NCI-H2196 treated with DMSO at 0.1 percent for 48 hours (cell line): ENCODE results near the gene CFAP57.

Experiments used
- DNase-seq: peaks from one replicate; lab custom pipeline; 2025; ENCODE audit not compliant: unreplicated experiment; lab: John Stamatoyannopoulos, UW

The CFAP57 gene

DNA sequence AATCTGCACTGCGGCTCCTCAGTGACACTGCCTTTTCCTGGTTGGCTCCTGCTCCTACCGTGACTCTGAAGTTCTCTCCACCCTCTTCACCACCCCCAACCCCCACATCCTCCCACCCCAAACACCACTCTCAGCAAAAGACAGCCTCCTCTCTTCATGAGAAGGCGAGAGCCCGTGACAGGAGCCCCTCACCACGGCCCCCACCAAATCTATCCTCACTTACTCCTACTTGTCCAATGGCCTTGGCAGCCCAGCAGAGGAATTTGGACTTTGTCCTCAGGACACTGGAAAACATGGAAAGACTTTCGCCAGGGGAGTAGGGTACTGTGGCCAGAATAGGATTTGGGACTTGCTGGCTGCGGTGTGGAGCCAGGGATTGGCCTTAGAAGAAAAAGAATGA lies 104.5 kb downstream of the CFAP57 start:
- DNase-seq, result no peak

DNA sequence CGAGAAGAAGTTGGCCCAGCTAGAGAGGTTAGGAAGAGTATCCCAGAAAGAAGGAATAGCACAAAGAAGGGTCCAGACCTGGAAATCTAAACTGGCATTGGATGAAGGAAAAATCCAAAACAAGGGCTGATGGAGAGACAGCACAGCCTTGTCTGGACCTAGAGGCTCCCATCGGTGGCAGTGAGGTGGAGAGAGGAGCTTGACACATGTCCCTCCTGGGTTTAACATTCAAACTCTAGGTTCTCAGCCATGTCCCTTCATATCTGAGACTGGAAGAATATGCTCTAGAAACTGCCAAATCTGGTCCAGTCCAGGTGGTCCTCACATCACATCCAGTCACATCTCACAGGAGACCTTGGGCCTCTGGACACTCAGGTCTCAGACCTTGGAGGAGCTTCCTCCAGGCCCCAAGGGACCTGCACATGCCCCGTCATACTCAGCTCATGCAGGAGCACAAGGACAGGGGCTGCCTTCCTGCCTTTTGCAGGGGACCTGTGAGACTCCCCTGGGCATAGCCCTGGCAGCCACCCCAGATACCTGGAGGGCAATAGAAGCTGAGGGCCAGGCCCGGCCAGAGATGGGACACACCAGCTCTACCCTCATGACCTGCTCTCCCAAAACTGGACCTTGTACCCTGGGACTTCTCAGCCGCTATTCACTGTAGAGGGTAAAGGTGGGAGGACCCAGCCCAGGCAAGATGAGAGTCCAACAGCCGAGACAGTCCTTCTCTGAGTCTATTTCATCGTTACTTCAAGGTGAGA lies 105.2 kb downstream of the CFAP57 start:
- no peak for DNase-seq

DNA sequence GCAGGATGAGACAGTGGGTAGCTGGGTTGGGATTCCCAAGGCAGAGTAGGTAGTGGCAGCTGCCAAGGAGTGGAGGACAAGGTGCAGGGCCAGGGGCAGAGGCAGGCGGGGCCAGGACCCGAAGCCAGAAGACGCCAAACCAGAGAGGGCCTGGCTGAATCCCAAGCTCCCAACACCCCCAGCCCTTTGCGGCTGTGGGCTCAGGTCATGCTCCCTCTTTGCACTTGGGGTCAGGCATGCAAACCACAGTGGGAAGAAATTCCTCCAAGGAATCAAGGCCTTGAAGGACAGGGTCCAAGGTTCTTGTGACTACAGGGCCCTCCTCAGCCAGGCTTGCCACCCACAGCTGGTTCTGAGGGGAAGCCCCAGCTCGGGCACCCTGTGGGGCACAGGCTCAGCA lies 107.0 kb downstream of the CFAP57 start:
- DNase-seq, result no peak

DNA sequence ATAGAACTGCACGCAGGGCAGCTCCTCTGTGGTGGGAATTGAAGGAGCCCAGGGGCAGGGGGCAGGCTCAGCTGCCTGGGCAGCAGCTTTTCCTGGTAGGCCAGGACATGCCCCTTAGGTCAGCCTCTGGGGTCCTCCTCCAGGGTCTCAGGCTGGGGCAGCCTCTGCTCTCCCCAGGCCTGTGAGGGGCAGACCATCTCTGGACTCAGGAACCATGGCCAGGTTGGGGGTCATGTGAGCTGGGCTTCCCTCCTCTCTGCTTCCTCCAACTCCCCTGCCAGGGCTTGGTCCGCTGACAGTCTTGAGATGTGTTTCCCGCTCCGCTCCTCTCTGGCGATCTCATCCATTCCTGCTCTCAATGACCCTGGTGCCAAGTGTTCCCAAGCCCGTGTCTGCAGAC lies 107.5 kb downstream of the CFAP57 start:
- no peak for DNase-seq

DNA sequence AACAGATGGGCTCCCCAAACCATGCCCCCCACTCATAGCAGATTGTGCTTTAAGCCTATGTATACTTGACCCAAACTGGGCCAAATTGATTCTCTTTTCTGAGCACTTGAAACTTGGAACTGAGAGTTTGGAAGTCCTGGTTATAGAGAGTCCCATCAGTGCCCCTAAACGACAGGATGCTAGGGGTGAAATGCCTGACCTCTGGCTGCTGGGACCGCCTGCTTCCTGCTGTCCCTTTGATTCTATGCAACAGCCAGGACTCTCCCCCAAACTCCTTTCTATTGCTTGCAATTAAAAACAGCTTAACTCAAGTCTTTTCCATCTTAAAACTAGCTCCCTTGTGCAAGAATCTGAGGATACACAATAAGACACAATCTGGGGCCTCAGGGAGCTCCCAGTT lies 108.6 kb downstream of the CFAP57 start:
- no peak for DNase-seq

DNA sequence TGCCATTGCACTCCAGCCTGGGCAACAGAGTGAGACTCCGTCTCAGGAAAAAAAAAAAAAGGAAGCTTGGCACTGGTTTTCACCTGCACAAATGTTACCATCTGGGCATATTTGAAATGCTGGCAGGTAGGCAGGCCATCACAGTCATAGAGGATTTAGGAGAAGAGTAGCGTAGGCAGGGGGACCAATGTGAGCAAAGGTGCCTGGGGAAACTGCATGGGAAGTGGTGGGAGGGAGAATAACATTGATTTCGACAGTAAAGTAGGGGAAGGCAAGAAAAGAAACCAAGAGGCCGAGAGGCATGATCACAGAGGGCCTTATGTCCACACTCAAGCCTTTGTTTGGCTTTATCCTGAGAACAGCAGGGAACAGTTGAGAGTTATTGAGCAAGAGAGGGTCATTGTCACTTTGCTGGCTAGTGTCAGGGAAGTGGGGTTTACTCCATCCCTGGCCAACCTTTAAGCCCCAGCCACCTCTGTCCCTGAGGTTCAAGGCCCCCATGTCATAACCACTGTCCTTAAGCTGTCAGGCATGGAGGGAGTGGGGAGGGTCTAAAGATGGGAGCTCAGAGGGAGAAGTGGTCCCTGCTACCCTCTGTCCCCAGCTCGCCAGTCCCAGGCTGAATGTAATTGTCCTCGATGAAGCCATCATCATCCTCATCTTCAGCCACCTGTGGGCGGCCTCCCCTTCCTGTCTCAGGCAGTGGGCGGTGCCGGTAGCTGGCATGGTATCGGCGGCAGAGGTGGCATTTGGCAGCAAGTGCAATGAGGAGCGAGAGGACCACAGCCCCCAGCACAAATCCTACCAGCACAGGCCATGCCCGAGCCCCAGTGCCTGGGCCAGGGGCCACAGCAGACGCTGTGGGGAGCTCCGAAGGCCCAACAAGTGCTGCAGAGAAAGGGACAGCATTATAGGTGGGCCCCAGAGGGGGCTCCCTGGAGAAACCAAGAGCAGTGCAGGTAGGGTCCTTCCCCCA lies 110.4 kb downstream of the CFAP57 start:
- no peak for DNase-seq

DNA sequence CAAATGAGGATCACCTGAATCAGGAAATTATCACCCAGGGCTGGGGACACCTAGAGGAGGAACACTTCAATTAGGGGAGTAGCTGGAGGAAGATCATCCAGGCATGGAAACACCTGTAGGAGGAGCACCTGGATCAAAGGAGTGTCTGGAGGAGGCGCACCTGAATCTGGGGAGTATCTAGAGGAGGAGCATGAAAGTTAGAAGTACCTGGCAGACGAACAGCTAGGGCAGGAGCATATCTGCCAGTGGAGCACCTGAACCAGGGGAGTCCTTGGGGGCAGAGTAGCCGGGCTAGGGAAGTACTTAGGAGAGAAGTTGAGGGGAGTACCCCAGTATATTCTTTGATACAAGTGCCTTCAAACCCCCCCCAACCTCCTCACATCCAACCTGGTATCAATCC lies 111.9 kb downstream of the CFAP57 start:
- no peak for DNase-seq

DNA sequence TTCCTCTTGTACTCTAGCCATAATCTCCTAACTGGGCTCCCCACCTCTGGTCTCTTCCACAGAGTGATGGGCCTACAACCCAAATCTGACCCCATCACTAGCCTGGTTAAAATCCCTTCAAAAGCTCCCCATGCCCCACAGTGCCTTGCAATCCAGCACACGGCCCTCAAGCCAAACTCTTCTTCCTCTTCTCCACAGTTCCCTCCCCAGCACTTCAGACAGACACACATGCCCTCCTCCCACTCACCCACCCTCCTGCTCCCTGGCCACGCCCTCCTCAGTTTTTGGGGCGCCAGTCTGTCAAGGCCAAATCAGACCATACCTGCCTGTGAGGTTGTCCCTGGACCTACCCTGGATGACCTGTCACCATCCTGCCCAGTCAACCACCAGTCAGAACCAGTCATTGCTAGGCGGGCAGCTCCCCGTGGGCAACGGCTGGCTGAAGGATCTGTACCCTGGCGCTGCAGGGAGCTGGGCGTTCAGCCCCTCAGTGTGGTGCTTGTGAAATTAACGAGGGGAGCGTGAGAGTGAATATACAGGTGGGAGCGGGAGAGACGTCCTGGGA lies 112.5 kb downstream of the CFAP57 start:
- DNase-seq, result no peak

DNA sequence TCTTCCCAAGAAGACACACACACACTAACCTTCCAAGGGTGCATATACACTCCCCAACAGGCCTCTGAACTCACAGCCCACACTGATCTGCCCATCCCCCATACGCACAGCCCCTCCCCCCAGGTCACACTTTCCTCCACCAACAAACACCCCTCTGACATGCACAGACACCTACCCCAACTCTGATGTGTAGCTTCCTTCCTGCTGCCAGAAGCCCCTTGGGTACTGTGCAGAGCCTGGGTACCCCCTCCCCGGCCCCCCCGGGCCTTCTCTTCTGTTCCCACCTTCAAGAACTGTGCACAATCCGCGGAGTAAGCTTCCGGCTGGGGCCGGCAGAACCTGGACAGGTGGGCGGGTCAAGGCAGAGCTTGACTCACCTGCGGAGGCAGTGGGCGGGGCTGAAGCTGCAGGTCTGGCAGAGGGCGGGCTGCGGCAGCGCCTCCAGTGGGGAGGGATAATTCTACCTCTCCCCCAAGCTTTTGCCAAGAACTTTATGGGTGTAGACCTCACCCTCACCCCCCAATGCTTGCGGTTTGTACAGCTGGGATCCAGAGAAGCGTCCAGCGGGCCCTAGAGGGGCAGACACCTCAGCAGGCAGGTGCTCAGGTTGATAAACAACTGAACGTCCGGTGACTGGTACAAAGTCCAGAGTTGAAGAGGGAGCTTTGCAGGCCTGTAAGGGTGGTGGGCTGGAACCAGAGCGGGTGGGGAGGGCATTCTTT lies 113.3 kb downstream of the CFAP57 start, which contains the start of gene C1orf210:
TSS of gene C1orf210 (minus strand) at position 313 of the 722 bp plus-strand sequence. CDS start 2,311 bp downstream, outside the sequence.
- peak; percentile 81 for DNase-seq

DNA sequence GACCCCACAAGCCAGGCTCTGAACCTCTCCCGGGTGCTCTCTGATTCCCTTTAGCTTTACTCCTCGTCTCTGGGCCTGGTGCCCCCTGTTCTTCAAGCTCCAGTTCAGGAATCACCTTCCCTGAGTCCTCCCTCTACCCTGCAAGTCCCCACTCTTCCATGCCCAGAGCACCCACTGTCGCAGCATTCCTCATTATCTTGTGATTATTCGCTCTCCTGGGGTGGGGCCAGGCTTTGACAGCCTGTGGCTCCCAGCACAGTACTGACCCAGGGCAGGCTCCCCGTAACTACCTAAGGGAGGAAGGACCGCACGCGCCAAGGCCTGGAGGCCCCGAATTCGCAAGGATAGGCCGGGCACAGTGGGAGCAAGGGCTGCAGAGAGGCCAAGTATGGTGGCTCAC lies 114.0 kb downstream of the CFAP57 start:
- DNase-seq, result no peak

DNA sequence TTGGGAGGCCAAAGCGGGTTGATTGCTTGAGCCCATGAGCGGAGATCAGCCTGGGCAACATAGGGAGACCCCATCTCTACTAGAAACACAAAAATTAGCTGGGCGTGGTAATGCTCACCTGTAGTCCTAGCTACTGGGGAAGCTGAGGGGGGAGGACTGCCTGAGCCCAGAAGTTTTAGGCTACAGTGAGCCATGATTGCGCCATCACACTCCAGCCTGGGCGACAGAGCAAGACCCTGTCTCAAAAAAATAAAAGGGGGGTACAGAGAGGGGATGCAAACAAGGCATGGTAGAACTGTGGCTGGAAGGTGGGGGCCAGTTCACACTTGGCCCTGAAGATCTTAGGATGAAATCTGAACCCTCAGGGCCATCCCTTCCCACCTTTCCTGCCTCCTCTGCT lies 114.4 kb downstream of the CFAP57 start:
- no peak for DNase-seq

DNA sequence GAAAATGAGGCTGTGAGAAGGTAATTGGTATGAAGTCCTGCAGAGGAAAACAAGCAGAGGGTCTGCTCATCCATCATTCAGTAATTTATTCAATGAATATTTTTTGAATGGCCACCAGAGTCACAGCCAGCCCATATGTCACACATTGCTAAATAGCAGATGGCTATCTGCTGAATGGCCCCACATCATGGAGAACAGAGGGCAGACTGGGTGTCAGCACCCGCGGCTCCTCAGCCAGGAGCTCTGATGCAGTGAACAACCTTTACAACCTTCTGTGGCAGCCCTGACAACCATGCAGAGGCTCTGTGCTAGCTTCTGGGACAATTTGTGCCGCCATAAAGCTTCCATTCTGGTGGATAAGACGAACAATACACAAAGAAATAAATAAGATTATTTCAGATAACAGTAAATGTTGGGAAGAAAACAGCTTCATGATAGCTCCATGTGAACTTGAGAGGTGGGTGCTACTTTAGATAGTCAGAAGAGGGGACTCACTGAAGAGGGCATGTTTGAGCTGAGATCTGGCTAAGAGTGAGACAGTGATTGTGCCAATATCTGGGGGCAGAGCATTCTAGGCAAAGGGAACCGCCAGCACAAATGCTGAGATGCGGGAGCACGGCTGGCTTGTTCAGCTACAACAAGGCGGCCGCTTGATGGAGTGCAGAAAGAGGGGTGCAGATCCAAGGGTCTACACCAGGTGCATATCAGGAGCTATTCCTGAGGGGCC lies 116.1 kb downstream of the CFAP57 start:
- no peak for DNase-seq

DNA sequence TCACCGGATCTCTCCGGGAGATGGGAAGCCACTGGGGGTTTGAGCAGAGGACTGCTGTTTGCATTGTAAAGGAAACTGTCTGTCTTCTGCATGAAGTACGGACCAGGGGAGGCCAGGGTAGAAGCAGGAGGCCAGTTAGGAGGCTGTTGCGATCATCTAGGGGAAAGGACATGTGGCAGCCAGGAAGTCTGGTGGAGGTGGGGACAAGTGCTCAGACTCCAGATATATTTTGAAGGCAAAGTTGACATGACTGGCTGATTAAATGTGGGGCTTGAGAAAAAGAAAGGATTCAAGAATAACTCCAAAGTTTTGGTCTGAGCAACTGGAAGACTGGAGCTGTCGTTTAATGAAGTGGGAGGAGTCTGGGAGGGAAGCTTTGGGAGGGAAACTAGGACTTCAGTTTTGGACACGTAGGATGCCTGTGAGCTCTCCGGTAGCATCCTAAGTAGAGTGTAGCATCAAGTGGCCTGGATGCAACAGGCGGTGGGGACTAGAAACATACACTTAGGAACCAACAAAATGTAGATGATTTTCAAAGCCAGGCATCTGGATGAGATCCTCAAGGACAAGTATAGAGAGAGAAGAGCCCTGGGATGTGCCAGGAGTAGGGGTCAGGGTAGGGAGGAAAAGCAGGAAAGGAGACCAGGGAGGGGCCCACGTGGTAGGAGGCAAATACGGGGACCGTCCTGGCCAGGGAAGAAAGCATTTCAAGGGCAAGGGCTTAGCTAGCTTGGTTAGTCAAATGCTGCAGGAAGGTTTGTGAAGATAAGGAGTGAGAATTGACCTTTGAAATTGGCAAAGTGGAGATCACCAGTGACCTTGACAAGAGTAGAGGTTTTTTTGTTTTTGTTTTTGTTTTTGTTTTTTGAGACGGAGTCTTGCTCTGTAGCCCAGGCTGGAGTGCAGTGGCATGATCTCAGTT lies 116.9 kb downstream of the CFAP57 start:
- no peak for DNase-seq

DNA sequence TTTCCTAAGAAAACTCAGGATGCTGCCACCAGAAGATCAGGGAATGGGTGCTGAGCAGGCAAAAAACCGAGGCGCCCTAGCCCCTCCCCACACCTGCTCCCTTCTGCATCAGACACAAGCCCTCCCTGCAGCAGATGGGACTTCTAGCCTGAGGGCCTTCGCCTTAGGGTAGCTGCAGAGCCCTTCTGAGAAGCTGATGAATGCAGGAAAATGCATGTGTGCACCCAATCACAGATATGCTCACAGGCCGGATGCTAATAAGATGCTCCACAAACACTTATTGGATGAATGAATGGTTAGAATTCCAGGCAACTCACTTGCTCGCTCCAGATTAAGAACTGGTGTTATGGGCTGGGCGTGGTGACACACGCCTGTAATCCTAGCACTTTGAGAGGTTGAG lies 120.1 kb downstream of the CFAP57 start:
- no peak for DNase-seq

DNA sequence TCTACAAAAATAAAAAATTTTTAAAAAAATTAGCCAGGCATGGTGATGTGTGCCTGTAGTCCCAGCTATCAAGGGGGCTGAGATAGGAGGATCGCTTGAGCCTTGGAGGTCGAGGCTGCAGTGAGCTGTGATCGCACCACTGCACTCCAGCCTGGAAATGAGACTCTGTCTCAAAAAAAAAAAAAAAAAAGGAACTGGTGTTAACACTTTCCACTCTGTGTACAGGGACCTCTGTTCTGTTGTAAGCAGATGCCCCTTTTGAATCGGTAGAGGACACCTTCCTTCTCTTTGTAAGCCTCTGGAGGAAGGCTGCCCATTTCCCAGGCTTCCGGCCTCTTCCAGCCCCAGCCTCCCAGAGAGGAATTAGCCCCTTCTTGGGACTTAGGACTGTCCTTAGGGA lies 120.5 kb downstream of the CFAP57 start:
- no peak for DNase-seq

DNA sequence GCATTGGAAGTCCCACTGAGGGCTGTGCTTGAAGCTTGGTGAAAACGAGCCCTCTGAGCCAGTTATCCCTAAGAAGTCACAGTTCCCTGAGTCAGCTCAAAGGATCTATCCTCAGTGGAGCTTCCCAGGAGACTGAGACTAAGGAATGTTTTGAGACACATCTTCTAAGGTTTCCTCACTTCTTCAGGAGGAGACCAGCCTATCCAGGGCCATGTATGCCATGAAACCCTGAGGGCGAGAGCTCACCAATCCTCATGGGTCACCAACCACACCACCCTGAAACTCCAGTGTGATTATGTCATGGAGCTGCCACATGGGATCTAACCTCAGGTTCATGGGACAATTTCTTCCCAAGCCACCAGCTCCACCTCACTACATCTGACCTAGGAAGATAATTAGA lies 121.0 kb downstream of the CFAP57 start:
- no peak for DNase-seq

DNA sequence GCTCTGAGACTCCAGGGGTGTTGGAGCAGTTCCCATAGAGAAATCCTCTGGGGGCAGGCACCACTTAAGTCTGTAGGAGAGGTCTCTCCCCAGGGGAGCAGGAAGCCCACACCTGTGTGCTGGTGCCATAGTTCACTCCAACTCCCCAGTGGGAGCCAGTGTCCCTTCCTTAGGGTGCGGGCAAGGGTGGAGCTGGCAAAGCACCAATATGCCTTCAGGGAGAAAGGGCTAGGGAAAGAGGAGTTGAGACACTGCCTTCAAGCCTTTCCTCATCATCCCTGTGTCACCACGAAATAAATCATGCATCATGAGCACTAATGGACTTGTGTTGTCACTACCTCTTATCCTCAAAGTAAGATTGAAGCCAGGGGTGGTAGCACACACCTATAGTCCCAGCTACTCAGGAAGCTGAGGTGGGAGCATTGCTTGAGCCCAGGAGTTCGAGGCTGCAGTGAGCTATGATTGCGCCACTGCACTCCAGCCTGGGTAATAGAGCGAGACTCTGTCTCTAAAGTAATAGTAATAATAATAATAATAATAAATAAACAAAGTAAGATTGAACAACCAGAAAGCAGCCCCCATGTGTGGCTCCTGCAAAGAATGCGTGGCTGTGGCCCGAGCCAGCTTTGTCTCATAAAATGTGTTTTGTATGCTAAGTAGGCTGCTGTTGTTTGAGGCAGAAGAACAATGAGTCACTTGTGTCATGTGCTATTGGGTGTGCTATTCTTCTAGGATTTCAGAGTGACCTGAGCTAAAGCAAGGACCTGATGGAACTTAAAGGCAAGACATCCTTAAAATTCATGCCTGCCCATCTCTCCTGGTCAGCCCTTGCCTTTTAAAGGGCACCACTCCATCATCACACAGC lies 122.0 kb downstream of the CFAP57 start:
- no peak for DNase-seq

DNA sequence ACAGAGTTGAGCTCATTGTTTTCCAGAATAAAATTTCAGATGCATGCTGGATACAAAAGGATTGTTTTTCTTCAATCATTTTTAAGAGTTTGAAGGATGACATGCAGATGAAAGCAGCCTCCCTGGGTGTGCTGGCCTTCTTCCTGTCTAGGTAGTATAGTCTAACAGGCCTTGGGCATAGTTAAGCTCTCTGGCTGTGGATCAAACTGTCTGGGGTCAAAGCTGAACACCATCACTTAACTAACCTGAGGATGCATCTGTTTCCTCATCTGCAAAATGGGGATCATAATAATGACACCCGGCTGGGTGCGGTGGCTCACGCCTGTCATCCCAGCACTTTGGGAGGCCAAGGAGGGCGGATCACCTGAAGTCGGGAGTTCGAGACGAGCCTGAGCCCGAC lies 122.6 kb downstream of the CFAP57 start:
- no peak for DNase-seq
